ENCODE data around the gene RABEP2. TPM values are rescaled to one million over a fixed set of nuclear protein-coding genes. Genes with fewer than 3 reads are reported as not detected.

The RABEP2 gene
- total RNA-seq, 1 experiment from 2014 or later = 13.4 TPM

GRCh38 chr16:28865722-28866453 lies 59.1 kb downstream of the RABEP2 start:
- no peak for DNase-seq (ENCODE audit: low read depth, low spot score)
- Histone ChIP-seq H3K79me2 (ENCODE audit: insufficient read depth, low read length) (peaks cover 52% of the 10 kb centered on the region), H3K27me3 (ENCODE audit: insufficient read depth, low read length) (no peaks in the 10 kb centered on the region), H4K20me1 (ENCODE audit: insufficient read depth) (no peaks in the 10 kb centered on the region), H3K4me3 (replicated peaks in 1 of 2; ENCODE audit: low read depth in 1 of 2, low read length in 2 of 2) (no peak overlapping the region), H2AFZ (ENCODE audit: low read depth, low read length, poor library complexity, severe bottlenecking) (no peak overlapping the region), H3K9me3 (ENCODE audit: control insufficient read depth in 1 of 2, insufficient read depth in 1 of 2, low read depth in 1 of 2, low read length in 2 of 2) (no peaks in the 10 kb centered on the region), H3K9ac (ENCODE audit: low read length) (no peak overlapping the region), H3K9me2 (ENCODE audit: insufficient read depth) (no peaks in the 10 kb centered on the region), H3K36me3 (ENCODE audit: control insufficient read depth in 1 of 2, insufficient read depth in 2 of 2, low read length in 2 of 2) (peaks cover 21 to 22% of the 10 kb centered on the region in 2 experiments), H3K4me2 (ENCODE audit: low read length) (no peak overlapping the region), H3K4me1 (ENCODE audit: control insufficient read depth in 1 of 2, insufficient read depth in 2 of 2, low read length in 2 of 2) (peaks cover 16 to 21% of the 10 kb centered on the region in 2 experiments), H3K27ac (ENCODE audit: low read depth, low read length) (no peak overlapping the region)
- no peak for ATAC-seq
- TF ChIP-seq ZBTB33 (IDR thresholded peaks at IDR 0.05; ENCODE audit: extremely low read depth, insufficient replicate concordance, low read length) (no peak), EZH2 (IDR thresholded peaks at IDR 0.05) (no peak), SP1 (IDR thresholded peaks at IDR 0.05; ENCODE audit: low read depth) (no peak), MAX (IDR thresholded peaks at IDR 0.05) (no peak), CTCF (IDR thresholded peaks at IDR 0.05 in 2 of 3, conservative IDR thresholded peaks at IDR 0.05 in 1 of 3; ENCODE audit: borderline replicate concordance in 1 of 3, insufficient read depth in 1 of 3, low read depth in 2 of 3, low read length in 2 of 3) (no peak), EZH2phosphoT487 (IDR thresholded peaks at IDR 0.05; ENCODE audit: borderline replicate concordance) (no peak), REST (IDR thresholded peaks at IDR 0.05; ENCODE audit: low read depth) (no peak), YY1 (IDR thresholded peaks at IDR 0.05; ENCODE audit: extremely low read depth, insufficient replicate concordance, low read depth, low read length) (no peak), CEBPB (IDR thresholded peaks at IDR 0.05; ENCODE audit: low read depth) (no peak), SRF (IDR thresholded peaks at IDR 0.05; ENCODE audit: low read depth) (no peak), ZFX (IDR thresholded peaks at IDR 0.05) (no peak), ZNF274 (IDR thresholded peaks at IDR 0.05; ENCODE audit: low read depth, low read length) (no peak), JUND (IDR thresholded peaks at IDR 0.05) (no peak), TCF7L2 (IDR thresholded peaks at IDR 0.05; ENCODE audit: borderline replicate concordance, extremely low read depth, insufficient read depth, insufficient read length) (no peak), EGR1 (IDR thresholded peaks at IDR 0.05; ENCODE audit: low read depth) (no peak), ATF3 (IDR thresholded peaks at IDR 0.05) (no peak), ELF1 (IDR thresholded peaks at IDR 0.05; ENCODE audit: borderline replicate concordance, low read depth) (no peak)
- RAD21 ChIA-PET (ENCODE audit: low non-redundant PET in 1 of 2, low total read pairs in 2 of 2, uncharacterized antibody in 2 of 2, unreplicated experiment in 2 of 2) = no interaction called here
- CTCF ChIA-PET = no interaction called here
- no TSS peak for BruUV-seq (replicated peaks)
- POLR2A ChIA-PET = interaction anchor here (1.2 kb wide), 1 partner anchor 13 kb away, joined by 3 read pairs; no protein-coding TSS in a partner anchor
- intact Hi-C loops (cut with micrococcal nuclease) = no loop called here

Data from HCT116 (cell line).